KMS-11 (cell line): ENCODE data around the gene SECISBP2.

Source experiments
- H2AFZ ChIP-seq: fragments of 200-600 bp; sonication (generic); 2 replicates; pipeline ENCODE4 v1.6.1; 2016; ENCODE audit warnings: antibody characterized with exemption, mixed run types, low read depth
- H3K27ac ChIP-seq: fragments of 200-600 bp; sonication (generic); 2 replicates; pipeline ENCODE4 v1.6.1; 2016; ENCODE audit warnings: mild to moderate bottlenecking, mixed run types
- H3K27me3 ChIP-seq: fragments of 200-600 bp; sonication (generic); 2 replicates; pipeline ENCODE4 v1.6.1; 2017; ENCODE audit warnings: mild to moderate bottlenecking, low read depth, mixed run types, moderate library complexity; ENCODE audit not compliant: insufficient read depth
- H3K36me3 ChIP-seq: fragments of 200-600 bp; sonication (generic); 2 replicates; pipeline ENCODE4 v1.6.1; 2017; ENCODE audit warnings: mild to moderate bottlenecking, mixed run types; ENCODE audit not compliant: insufficient read depth
- H3K4me1 ChIP-seq: fragments of 200-600 bp; sonication (generic); 2 replicates; pipeline ENCODE4 v1.6.1; 2016; ENCODE audit warnings: mild to moderate bottlenecking, low read depth, mixed run types; ENCODE audit not compliant: poor library complexity, severe bottlenecking
- H3K4me2 ChIP-seq: fragments of 200-600 bp; sonication (generic); 2 replicates; pipeline ENCODE4 v1.7.0; 2016; ENCODE audit warnings: mild to moderate bottlenecking, mixed run types
- H3K4me3 ChIP-seq: fragments of 200-600 bp; sonication (generic); IDR thresholded peaks from 2 replicates; pipeline ENCODE4 v1.6.1; 2017; ENCODE audit warnings: low read depth, low read length, mixed read lengths; ENCODE audit not compliant: insufficient read depth
- H3K79me2 ChIP-seq: fragments of 200-600 bp; sonication (generic); 2 replicates; pipeline ENCODE4 v1.6.1; 2016; ENCODE audit warnings: low read depth, mixed run types; ENCODE audit not compliant: insufficient read depth
- H3K9ac ChIP-seq: fragments of 200-600 bp; sonication (generic); 2 replicates; pipeline ENCODE4 v1.6.1; 2016; ENCODE audit warnings: mild to moderate bottlenecking, mixed run types
- H4K20me1 ChIP-seq: fragments of 200-600 bp; sonication (generic); 2 replicates; pipeline ENCODE4 v1.6.1; 2016; ENCODE audit warnings: mild to moderate bottlenecking, mixed run types; ENCODE audit not compliant: insufficient read depth
- TF ChIP-seq, protein P1 (sequence below): fragments of 200-600 bp; sonication (generic); conservative IDR thresholded peaks from 2 replicates; pipeline ENCODE4 v1.6.1; 2017; ENCODE audit warnings: low read depth, mild to moderate bottlenecking, antibody characterized with exemption, low read length, moderate library complexity, mixed read lengths

Gene SECISBP2

DNA sequence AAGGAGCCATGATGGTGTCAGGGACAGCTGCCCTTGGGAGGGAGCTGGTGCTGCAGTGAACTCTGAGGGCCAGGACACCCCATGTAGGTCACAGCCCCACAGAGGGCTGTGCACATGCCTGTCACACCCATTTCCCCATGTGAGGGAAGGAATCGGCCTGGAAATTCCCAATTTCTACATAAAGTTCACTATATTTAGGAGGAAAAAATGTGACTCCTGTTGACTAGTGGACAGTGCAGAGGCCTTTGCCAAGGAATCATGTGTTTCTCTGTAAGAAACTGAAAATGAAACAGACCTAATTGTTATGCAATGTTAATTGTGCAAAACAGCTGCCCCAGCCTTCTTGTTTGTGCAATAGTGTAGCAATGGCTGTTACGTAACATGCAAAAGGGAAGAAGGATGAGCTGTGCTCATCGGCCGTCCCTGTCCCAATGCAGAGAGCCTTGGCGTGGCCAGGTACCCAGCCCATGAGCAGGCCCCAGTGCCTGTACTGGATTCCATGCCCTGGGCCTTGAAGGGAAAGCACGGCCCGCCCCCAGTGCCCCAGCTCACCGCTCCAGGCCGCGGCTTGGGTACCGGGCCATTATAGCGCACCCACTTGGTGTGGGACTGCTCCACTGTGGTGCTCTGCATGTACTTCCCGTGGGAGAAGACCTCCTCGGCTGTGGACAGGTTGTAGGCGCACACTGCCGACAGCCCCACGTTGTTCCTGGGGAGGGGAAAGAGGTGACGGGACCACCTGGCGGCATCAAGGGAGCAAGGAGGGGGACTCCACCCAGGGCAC, 70.0 kb downstream of the SECISBP2 start:
- no peak overlapping the region for H3K4me2 ChIP-seq
- no peak overlapping the region for H3K4me3 ChIP-seq
- H3K4me1 ChIP-seq = peaks cover 30% of the 10 kb centered on the region
- no peaks in the 10 kb centered on the region for H4K20me1 ChIP-seq
- no peaks in the 10 kb centered on the region for H3K27me3 ChIP-seq
- H3K36me3 ChIP-seq = peaks cover 31% of the 10 kb centered on the region; the same call in 1 of the 2 replicates
- H3K27ac ChIP-seq = no peak overlapping the region
- TF ChIP-seq, protein P1, sequence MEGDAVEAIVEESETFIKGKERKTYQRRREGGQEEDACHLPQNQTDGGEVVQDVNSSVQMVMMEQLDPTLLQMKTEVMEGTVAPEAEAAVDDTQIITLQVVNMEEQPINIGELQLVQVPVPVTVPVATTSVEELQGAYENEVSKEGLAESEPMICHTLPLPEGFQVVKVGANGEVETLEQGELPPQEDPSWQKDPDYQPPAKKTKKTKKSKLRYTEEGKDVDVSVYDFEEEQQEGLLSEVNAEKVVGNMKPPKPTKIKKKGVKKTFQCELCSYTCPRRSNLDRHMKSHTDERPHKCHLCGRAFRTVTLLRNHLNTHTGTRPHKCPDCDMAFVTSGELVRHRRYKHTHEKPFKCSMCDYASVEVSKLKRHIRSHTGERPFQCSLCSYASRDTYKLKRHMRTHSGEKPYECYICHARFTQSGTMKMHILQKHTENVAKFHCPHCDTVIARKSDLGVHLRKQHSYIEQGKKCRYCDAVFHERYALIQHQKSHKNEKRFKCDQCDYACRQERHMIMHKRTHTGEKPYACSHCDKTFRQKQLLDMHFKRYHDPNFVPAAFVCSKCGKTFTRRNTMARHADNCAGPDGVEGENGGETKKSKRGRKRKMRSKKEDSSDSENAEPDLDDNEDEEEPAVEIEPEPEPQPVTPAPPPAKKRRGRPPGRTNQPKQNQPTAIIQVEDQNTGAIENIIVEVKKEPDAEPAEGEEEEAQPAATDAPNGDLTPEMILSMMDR = no peak
- no peaks in the 10 kb centered on the region for H3K79me2 ChIP-seq
- H3K9ac ChIP-seq = no peak overlapping the region
- no peak overlapping the region for H2AFZ ChIP-seq

DNA sequence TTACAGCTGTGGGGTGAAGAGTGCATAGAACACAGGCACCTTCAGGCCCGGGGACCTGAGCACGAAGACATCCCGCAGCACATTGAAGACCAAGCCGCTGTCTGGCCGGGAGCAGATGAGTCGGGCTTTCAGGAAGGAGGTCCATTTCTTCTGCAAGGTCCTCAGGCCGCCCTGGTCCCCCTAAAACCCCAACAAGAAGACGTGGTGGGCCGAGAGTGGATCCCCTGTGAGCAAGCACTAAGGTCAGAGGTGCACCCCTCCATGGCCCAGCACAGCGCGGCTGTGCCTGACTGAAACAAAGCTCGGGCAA, 70.5 kb downstream of the SECISBP2 start:
- Histone ChIP-seq H3K27me3 (no peaks in the 10 kb centered on the region), H3K36me3 (peaks cover 31% of the 10 kb centered on the region; the same call in 1 of the 2 replicates), H3K4me2 (no peak overlapping the region), H4K20me1 (no peaks in the 10 kb centered on the region), H3K79me2 (peaks cover 3% of the 10 kb centered on the region; the same call in 1 of the 2 replicates), H3K4me1 (peaks cover 30% of the 10 kb centered on the region), H3K27ac (no peak overlapping the region), H3K4me3 (no peak overlapping the region), H3K9ac (no peak overlapping the region), H2AFZ (no peak overlapping the region)
- TF ChIP-seq, protein P1 = no peak

GRCh38 chr9:89390068-89390555, 71.8 kb downstream of the SECISBP2 start:
- no peaks in the 10 kb centered on the region for H4K20me1 ChIP-seq
- TF ChIP-seq, protein P1 = no peak
- no peak overlapping the region for H3K27ac ChIP-seq
- H3K4me1 ChIP-seq = peaks cover 30% of the 10 kb centered on the region
- H3K36me3 ChIP-seq = peaks cover 35% of the 10 kb centered on the region; the same call in 1 of the 2 replicates
- no peaks in the 10 kb centered on the region for H3K27me3 ChIP-seq
- H3K4me3 ChIP-seq = no peak overlapping the region
- H3K4me2 ChIP-seq = no peak overlapping the region
- peaks cover 5% of the 10 kb centered on the region; the same call in 1 of the 2 replicates for H3K79me2 ChIP-seq
- H3K9ac ChIP-seq = no peak overlapping the region
- H2AFZ ChIP-seq = no peak overlapping the region

DNA sequence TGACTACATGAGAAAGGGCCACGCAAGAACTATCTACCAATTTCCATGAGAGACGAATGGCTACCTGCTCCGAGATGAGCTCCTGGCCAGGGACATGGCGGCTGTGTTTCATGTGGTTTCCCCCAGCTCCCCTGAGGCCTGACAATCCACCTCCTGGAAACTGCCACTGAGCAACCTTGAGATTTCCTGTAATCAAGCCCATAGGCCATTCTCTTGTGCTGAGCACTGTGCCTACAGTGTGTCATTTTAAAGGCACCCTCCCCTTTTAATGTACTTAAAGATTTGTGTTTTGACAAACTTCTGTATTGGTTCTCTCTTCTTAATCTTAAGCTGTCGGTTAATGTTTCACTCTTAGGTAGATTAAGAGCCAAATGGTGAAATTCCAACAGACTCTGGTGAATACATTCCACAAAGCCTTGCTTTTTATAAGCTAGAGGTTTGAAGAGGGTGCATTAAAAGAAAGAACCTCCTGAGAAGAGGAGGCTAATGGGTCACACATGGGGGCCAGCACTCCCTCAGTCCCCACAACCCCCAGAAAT, 72.3 kb downstream of the SECISBP2 start:
- no peaks in the 10 kb centered on the region for H3K27me3 ChIP-seq
- no peaks in the 10 kb centered on the region for H4K20me1 ChIP-seq
- TF ChIP-seq, protein P1 = no peak
- peaks cover 5% of the 10 kb centered on the region; the same call in 1 of the 2 replicates for H3K79me2 ChIP-seq
- H2AFZ ChIP-seq = no peak overlapping the region
- no peak overlapping the region for H3K9ac ChIP-seq
- peaks cover 32% of the 10 kb centered on the region; the same call in 1 of the 2 replicates for H3K36me3 ChIP-seq
- H3K4me3 ChIP-seq = no peak overlapping the region
- no peak overlapping the region for H3K27ac ChIP-seq
- no peak overlapping the region for H3K4me2 ChIP-seq
- peaks cover 30% of the 10 kb centered on the region for H3K4me1 ChIP-seq
